ENCODE measurements around the gene SDR9C7. TPM values are rescaled to one million over a fixed set of nuclear protein-coding genes. Genes with fewer than 3 reads are reported as not detected.
"Not testable (repeated sequence)": the region's sequence is repeated elsewhere in the genome, so short reads cannot be mapped to it uniquely, and the experiment has no call there.

The SDR9C7 gene
- total RNA-seq, 1 donor from 2014 or later, result not detected

- DNase-seq (ENCODE audit: low spot score) (no peak), ATAC-seq (no peak)
Measured at GRCh38 chr12:56954057-56954957, 20.1 kb upstream of the SDR9C7 start.

GRCh38 chr12:56953314-56953713, 19.1 kb upstream of the SDR9C7 start:
- ATAC-seq (no peak), DNase-seq (ENCODE audit: low spot score) (no peak)

- DNase-seq (ENCODE audit: low spot score) (no peak), ATAC-seq (no peak)
Measured at GRCh38 chr12:56951582-56952339, 17.6 kb upstream of the SDR9C7 start.

- DNase-seq (ENCODE audit: low spot score) (no peak), ATAC-seq (no peak)
Measured at GRCh38 chr12:56948881-56949280, 14.7 kb upstream of the SDR9C7 start.

GRCh38 chr12:56948457-56948777, 14.2 kb upstream of the SDR9C7 start:
- DNase-seq (ENCODE audit: low spot score) (no peak), ATAC-seq (no peak)

GRCh38 chr12:56947633-56948456, 13.6 kb upstream of the SDR9C7 start:
- DNase-seq (ENCODE audit: low spot score) (no peak), ATAC-seq (peak; percentile 66)

- ATAC-seq (no peak), DNase-seq (ENCODE audit: low spot score) (no peak)
Measured at GRCh38 chr12:56943878-56944277, 9.7 kb upstream of the SDR9C7 start.

GRCh38 chr12:56943374-56943773, 9.2 kb upstream of the SDR9C7 start:
- DNase-seq (ENCODE audit: low spot score); ATAC-seq: not testable (repeated sequence)

- ATAC-seq (peak; percentile 88), DNase-seq (ENCODE audit: low spot score) (peak; percentile 64)
Measured at GRCh38 chr12:56941299-56942017, 7.2 kb upstream of the SDR9C7 start.

- not testable (repeated sequence) for ATAC-seq
Measured at GRCh38 chr12:56940942-56941298, 6.7 kb upstream of the SDR9C7 start.

GRCh38 chr12:56935752-56936151, 1.5 kb upstream of the SDR9C7 start:
- DNase-seq (ENCODE audit: low spot score) (no peak), ATAC-seq (no peak)

More at GRCh38 chr12:56940942-56941298, 6.7 kb upstream of the SDR9C7 start:
- DNase-seq (ENCODE audit: low spot score), result not testable (repeated sequence)

- DNase-seq (ENCODE audit: low spot score) (no peak), ATAC-seq (no peak)
Measured at GRCh38 chr12:56935157-56935556, 949 bp upstream of the SDR9C7 start.

GRCh38 chr12:56932867-56933266, 1.3 kb downstream of the SDR9C7 start:
- peak; percentile 62 for ATAC-seq
- peak; percentile 46 for DNase-seq (ENCODE audit: low spot score)

- no peak for ATAC-seq
- peak; percentile 24 for DNase-seq (ENCODE audit: low spot score)
Measured at GRCh38 chr12:56932146-56932545, 2.1 kb downstream of the SDR9C7 start.

- peak; percentile 33 for DNase-seq (ENCODE audit: low spot score)
- peak; percentile 55 for ATAC-seq
Measured at GRCh38 chr12:56931474-56931978, 2.7 kb downstream of the SDR9C7 start.

- DNase-seq (ENCODE audit: low spot score) (peak; percentile 35), ATAC-seq (no peak)
Measured at GRCh38 chr12:56930241-56930640, 4.0 kb downstream of the SDR9C7 start.

GRCh38 chr12:56929780-56930179, 4.4 kb downstream of the SDR9C7 start:
- no peak for ATAC-seq
- DNase-seq (ENCODE audit: low spot score), result no peak

GRCh38 chr12:56928262-56928661, 5.9 kb downstream of the SDR9C7 start:
- peak; percentile 21 for DNase-seq (ENCODE audit: low spot score)
- no peak for ATAC-seq

GRCh38 chr12:56927281-56927680, 6.9 kb downstream of the SDR9C7 start:
- ATAC-seq (no peak), DNase-seq (ENCODE audit: low spot score) (peak; percentile 15)

GRCh38 chr12:56922031-56922430, 12.2 kb downstream of the SDR9C7 start:
- no peak for DNase-seq (ENCODE audit: low spot score)
- ATAC-seq, result no peak
